Measurements from ENCODE around the gene FOXP3.
A peak's percentile ranks its signal among the peaks of the same experiment; 100 is the strongest.

FOXP3 gene

DNA sequence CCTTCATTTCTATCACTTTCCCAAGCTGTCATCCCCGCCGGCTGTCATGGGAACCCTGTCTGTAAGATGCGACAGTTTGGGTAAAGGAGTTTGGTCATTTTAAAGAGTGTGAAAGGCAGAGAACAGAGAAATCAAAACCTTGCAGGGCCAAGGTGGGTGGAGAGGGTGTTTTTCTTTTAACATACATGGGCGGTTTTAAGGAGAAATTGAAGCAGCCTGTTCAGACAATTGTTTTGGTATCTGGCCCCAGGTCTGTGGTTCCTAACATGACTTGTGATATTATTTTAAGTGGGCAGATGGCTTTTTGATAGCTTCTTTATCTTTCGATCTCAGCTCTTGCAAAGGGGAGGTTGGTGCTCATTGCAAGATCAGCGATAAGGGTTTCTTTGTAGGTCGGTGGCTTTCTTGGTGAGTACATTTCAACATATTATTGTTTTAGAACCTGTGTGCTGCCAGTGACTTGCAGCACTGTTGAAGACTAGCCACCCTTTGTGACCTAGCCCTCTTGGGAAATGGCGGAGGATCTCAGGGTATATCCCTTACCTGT, 8.7 kb upstream of the FOXP3 start:
- DNase-seq = no peak

DNA sequence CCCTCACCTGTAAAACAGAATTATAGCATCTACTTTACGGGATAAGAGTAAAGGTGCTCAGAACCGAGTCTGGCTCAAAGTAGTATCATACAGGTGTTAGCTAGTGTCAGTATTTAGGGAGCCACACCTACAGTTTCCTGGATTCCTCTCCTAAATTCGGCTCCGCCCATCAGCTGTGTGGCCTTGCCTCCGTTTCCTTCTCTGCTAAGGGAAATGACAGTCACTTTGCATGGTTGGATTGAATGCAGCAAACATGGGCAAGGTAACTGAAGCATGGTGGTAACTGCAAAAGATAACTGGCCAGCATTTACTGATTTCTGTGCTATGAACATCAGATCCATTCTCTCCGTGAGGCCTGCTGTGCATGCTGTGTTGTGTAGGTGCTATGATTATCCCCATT, 7.9 kb upstream of the FOXP3 start:
- DNase-seq = no peak

DNA sequence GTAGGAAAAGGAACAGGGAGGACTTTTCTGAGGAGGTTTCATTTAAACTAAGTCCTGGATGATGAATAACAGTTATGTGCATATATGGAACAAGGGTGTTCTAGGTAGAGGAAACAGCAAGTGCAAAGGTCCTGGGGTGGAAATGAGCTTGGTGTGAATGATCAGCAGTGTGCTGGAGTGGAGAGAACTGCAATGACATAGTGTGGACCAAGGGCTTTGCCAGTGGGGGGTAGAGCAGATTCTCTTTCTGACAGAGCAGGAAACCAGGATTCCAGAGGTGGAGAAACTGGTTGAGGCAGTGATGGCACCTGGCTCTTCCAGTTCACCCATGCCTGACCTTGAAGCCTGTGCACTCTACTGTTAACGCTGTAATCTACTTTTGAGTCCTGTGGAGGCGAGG, 6.8 kb upstream of the FOXP3 start:
- no peak for DNase-seq

DNA sequence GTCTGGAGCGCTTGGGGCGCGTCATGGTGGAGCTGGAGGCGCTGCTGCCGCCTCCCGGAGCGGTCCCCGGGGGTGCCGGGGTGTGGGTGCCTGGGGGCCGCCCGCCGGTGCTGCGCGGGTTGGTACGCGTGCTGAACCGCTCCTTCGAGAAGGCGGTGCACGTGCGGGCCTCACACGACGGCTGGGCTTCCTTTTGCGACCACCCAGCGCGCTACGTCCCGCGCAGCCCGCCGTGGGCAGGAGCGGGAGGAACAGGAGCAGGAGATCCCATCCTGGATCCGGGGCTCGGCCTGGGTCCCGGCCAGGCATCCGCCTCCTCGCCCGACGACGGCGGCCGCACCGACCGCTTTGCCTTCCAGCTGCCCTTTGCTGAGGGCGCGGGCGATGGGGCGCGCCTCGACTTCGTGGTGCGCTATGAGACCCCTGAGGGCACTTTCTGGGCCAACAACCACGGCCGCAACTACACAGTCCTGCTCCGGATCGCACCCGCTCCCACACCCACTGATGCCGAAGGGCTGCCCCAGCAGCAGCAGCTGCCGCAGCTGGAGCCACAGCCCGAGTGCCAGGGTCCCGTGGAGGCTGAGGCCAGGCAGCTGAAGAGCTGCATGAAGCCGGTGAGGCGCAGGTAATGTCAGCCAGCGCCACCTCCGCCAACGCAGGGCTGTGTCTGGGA, 5.9 kb upstream of the FOXP3 start:
- no peak for DNase-seq

DNA sequence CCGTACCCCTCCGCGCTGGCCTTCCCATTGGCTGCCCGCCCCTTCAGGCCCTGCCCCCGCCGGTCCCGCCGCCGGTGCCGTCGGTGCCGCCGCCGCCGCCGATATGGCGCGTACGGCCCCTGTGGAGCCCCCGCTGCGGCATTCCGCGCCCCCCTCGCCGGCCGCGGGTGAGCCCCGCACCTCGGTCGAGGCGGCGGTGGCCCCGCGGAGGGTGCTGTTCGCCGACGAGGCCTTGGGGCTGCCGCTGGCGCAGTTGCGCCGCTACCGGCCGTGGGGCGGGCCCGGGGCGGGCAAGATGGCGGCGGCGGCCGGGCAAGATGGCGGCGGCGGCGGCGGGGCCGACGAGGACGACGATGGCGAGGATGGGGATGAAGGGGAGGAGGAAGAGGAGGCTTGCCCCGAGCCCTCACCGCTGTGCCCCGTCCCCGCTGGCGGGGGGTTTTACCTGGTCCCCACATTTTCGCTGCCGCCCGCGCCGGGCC, 5.3 kb upstream of the FOXP3 start, which contains the start of gene PPP1R3F:
PPP1R3F (plus strand) TSS at position 27 of the 482 bp plus-strand sequence; CDS start at position 104, 77 bp downstream.
- DNase-seq = no peak

DNA sequence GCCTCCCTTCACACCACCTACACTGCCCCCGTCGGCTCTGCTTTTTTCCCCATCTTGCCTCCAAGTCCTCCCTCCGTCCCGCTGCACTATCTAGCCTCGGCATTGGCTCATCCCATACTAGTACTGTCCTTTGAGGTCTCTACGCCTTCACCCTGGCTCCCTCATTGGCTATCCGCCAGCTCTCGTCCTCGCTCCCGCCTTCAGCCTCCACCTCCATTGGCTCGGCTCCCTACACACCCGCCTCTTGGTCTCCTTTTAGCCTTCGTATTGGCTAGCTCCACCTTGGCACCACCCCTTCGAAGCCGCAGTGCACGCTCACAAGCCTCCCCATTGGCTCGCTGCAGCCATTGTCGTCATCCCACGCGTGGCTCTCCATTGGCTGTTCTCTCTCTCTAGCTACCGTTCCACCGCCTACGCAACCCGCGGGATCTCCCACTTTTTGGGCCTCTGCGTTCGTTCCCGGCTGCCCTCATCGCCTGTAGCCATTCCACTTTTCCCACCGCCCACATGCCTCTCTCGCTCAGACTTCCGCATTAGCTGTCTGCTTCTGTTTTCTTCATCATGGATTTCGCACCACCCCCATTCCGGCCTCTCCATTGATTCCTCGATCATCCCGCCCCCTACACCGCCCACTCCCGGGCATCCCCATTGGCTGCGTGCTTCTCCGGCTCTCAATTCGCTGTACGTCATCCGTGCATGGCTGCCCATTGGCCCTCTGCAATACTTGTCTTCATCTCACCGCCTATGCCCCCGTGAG, 4.7 kb upstream of the FOXP3 start:
- peak; percentile 98 for DNase-seq

DNA sequence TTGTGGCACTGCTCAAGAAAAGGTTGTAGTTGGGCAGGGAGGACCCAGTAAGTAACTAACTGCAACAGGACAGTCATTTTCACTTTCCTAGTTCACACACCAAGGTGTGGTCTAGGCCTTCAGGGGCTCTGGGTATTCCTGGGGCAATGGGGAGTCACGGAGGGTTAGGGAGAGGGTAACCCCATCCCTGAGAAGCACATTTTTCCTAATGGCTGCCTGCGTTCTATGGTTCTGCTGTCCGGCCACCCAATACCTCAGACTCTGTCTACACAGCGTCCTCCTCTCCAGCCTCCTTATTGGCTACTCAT, 4.1 kb upstream of the FOXP3 start:
- no peak for DNase-seq

DNA sequence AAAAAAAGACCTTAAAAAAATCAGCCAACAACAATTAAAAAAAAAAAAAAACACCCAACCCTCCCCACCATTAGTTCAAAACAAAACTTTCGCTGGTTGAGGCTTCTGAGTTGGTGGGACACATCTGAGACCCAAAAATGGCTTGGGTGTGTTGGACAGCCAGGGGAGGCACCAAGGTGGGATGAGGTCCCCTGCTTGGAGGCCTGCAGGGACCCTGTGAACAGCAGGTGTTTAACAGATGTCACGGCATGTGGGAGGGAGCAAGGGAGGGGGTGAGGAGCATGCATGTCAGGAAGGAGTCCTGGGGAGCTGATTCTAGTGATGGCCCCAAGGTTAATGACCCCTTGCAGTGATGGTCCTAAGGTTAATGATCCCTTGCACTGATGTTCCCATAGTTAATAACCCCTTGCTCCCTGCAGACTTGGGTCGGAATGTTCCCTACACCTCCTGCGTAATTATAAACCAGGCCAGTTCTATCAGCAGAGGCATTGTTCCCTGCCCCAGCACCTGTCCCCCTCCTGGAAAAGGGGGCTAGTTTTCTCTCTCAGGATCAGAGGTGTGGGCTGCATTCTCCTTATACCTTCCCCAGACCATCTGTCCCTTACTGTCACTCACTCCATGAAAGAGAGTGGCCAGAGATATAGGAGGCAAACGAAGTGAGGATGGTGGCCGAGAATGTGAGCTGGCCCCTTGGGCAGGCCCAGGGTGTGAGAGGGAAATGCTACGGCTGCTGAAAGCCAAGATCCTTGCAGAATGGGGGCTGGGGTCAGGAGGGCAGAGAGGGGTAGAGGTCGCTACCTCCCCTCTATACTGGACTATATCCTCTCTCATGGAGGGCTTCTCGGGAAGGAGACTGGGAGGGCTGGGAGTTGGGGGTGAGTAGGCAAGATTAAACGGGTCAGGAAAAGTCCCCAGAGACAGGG, 2.3 kb upstream of the FOXP3 start:
- DNase-seq = no peak

DNA sequence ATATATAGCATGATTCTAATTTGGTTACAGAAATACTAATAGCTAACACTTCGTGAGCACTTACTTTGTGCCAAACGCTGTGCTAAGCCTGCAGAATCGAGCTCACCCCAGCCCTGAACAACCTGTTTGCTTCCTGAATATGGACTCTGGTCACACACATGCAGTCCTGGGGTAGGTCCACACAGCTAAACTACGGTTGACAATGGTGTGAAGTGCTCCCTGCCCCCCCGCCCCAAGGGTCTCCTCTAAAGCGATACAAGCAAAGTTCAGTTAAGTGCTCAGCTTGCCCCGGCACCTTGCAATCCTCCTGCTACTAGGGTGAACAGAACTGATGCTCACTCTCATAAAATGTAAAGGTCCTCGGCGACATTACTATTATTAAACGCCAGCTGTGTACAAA, 879 bp downstream of the FOXP3 start:
- no peak for DNase-seq

DNA sequence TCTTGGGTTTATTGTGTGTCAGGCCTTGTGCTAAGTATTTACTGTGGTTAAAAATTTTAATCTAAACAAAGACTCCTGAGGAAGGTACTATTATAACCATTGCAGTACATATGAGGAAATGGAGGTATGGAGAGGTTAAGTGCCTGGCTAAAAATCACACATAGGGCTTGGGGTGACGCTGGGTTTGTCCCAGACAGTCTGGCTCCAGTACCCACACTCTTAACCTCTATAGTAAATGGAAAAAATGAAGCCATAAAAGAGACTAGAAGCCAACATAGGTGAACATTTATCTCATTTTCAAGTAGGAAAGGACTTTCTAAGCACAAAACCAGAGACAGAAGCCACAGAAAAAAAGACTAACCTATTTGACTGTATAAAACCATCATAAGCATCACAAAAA, 1.9 kb downstream of the FOXP3 start:
- DNase-seq = no peak

DNA sequence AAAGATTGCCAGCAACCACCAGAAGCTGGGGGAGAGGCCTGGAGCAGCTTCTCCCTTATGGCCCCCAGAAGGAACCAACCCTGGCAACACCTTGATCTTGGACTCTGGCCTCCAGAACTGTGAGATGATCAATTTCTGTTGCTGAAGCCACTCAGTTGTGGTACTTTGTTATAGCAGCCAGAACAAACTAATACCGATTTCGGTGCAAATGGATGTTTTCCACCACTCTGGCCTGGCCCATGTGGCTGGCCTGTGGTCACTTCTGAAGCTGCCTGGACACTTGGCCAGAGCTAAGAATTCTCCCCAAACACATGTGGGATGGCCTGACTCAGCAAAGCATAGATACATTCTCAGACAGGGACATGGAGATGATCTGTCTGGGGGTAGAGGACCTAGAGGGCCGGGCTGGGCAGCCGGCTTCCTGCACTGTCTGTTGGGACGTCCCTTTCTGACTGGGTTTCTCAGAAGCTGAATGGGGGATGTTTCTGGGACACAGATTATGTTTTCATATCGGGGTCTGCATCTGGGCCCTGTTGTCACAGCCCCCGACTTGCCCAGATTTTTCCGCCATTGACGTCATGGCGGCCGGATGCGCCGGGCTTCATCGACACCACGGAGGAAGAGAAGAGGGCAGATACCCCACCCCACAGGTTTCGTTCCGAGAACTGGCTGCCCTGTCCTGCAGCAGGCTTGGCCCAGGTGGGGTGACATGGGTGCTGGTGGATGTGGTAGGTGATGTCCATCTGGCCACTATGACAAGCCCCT, 4.1 kb downstream of the FOXP3 start:
- DNase-seq = no peak

DNA sequence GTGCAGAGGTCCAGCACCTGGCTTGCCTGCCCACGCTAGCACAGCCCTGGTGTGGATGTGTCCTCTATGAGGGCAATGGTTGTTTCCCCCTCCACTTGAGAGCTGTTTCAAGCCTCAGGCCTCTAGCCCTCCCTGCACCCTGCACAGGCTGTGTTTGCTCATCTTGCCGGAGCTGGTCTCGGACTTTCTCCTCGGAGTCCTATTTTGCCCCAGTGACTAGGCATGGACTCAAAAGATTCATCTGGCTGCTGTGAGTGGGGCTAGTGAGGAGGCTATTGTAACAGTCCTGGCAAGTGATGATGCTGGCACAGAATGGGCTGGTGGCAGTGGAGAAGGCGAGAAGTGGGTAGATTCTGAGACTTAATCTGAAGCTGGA, 5.8 kb downstream of the FOXP3 start:
- no peak for DNase-seq

DNA sequence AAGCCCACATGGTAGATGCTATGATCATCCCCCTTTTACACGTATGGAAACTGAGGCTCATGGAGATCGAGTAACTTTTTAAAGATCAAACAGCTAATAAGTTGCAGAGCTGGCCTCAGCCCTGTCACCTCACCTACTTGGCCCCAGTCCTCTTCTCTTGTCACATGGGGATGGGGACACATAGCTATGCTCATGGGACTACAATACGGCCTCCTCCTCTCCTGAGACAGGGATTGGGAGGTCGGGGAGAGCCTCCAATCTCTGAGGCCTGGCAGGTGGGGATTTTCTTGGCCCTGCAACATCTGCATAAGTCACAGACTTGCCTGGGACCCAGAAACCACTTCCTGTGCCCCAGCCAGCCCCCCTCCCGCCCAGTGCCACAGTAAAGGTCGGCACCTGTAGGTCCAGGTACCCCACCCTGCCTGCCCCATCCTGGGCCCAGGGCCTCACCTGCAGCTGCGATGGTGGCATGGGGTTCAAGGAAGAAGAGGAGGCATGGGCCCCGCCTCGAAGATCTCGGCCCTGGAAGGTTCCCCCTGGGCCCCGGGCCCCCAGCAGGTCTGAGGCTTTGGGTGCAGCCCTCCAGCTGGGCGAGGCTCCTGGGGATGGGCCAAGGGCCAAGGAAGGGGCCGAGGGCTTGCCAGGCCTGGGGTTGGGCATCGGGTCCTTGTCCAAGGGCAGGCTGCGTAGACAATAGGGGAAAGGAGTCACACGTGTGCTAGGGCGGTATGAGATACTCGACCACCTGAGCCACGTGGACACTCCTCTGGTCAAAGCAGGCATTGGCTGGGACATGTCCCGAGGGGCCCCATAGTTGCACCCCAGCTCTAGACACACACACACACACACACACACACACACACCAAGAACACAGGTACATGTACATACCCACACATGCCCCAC, 6.4 kb downstream of the FOXP3 start:
- no peak for DNase-seq

DNA sequence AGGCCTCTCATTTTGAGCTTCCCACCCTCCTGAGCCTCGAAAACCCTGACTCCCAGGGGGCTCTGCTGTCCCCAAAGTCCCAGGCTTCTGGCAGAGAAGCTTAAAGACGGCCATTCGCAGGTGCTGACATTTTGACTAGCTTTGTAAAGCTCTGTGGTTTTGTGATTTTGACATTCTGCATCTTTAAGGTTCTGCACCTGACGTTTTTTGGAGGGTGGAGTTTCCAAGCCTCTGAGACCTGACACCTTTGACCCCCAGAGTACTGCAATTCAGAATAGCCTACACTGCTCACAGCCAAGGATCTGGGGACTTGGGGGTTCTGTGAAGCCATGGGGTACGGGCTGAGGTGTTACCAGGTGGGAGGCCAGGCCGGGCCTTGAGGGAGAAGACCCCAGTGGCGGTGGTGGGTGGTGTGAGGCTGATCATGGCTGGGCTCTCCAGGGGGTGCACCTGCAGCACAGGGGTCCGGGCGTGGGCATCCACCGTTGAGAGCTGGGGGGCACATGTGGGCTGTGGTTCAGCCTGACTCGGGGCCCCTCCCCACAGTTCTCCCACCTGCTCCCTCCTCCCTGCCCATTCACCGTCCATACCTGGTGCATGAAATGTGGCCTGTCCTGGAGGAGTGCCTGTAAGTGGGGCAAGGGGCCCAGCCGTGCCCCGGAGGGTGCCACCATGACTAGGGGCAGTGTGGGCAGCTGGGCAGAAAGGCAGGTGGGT, 7.3 kb downstream of the FOXP3 start:
- DNase-seq = no peak

DNA sequence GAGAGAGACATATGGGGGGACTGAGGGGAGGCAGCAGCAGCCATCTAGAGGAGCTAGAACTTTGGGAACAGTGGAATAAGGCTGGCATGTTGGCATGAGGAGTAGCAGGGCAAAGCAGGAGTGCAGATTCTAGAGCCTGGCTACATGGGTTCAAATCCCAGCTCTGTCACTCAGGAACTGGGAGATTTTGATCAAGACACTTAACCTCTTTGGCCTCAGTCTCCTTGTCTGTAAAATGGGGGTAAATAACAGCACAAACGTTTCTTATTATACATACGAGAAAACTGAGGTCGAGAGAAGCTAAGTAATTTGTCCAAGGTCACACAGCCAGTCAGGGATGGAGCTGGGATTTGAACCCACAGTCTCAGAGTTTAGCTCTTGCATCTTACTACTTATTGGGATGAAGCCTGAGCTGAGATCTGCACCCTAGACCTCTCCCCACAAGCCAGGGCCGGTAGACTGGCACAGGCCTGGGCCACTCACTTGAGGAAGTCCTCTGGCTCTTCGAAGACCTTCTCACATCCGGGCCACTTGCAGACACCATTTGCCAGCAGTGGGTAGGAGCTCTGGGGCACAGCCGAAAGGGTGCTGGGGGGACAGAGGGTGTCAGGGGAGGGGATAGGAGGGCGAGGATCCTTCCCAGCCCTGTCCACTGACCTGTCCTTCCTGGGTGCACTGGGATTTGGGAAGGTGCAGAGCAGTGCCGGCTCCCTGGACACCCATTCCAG, 8.1 kb downstream of the FOXP3 start:
- no peak for DNase-seq

DNA sequence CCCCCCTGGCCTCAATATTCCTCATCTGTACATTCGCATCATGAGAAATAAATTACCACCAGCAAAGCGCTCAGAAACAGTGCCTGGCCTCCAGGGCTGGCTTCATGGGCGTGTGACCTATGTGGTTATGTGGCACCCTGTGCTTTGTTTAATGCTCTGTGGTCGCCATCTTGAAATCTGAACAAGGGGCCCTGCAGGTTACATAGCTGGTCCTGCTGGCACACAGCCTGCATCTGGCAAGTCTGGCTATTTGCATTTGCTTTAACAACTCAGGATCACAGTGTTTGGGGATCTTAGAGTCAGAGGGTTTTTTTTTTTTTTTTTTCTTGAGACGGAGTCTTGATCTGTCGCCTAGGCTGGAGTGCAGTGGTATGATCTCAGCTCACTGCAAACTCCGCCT, 9.9 kb downstream of the FOXP3 start:
- no peak for DNase-seq

DNA sequence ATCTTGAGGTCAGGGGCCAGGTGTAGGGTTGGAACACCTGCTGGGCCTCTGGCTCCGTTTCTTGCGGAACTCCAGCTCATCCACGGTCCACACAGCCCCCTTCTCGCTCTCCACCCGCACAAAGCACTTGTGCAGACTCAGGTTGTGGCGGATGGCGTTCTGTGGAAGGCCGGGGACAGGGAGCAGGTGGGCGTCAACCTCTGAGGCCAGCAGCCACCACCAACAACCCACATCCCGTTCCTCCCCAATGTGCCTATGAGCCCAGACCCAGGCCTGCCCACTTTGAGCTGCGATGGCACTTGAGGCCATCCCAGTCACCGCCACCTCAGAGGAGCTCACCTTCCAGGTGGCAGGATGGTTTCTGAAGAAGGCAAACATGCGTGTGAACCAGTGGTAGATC, 13.2 kb downstream of the FOXP3 start:
- DNase-seq = no peak

DNA sequence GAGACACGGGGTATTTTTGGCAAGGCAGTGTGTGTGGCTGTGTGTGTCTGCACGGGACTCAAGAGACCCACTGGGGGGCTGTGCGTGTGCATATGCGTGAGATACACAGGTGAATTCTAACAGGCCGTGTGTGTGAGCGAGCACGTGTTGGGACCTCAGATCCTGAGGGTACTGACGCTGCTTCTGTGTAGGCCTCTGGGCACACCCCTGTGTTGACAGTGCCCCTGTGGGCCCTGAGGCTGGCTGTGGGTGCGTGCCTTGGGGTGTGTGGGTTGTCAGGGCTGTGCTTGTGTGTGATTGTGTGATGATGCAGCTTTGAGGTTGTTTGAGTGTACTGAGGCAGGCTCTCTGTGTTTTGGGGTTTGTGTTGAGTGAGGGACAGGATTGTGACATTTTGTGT, 13.9 kb downstream of the FOXP3 start:
- no peak for DNase-seq

DNA sequence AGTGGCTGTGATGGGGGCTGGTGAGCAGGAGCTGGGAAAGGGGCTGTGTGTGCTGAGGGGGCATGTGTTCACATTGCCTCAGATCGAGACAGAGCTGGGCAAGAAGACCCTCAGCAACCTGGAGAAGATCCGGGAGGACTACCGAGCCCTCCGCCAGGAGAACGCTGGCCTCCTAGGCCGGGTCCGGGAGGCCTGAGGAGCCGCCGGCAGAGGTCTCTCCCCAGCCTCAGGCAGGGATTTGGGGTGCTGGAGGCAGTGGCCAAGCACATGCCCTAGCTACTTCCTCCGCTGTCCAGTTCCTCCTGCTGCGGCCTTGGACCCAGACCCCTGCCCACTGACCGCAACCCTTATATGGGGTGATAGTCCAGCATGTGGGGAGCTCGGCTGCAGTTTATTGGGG, 14.4 kb downstream of the FOXP3 start:
- no peak for DNase-seq

DNA sequence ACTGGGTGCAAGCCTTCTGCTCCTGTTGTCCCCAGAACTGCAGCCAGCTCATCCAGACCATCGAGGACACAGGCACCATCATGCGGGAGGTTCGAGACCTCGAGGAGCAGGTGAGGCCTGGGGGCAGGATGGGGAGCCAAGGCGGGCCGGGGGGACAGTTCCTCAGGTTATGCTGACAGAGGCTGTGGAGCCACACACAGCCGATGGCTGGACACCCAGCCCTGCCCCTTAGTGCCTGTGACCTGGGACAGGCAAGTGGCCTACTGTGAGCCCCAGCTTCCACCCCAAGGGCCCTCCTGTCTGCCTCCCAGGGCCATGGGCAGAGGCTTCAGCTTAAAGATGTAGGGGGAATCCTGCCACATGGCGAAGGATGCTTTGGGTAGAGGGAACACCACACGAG, 14.9 kb downstream of the FOXP3 start:
- DNase-seq = no peak

Measured in MV-4-11 (cell line).